GM18520 (cell line): ENCODE results near the gene LIN9.

Source experiments
- ATAC-seq: cut with Tn5 transposase; IDR thresholded peaks from one replicate; pipeline ENCODE4 v1.9.1; 2021; ENCODE audit not compliant: unreplicated experiment

Gene LIN9

GRCh38 chr1:226320930-226321329 is 12.0 kb upstream of the LIN9 start:
- ATAC-seq: no peak

DNA sequence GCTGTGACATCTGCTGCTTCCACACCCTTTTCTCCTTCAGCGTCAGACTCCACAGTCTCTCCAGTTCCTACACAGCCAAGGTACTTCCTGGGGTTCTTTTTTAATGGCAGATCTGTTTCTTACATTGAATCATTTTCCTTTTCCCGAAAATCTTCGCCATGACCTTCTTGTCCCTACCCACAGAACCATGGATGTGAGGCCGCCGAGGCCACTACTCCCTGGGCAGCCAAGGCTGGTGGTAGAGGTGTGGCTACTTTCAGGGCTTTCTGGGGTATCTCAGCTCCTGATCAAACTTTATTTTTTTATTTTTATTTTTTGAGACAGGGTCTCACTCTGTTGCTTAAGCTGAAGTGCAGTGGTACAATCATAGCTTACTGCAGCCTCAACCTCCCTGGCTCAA is 9.5 kb upstream of the LIN9 start:
- no peak for ATAC-seq

DNA sequence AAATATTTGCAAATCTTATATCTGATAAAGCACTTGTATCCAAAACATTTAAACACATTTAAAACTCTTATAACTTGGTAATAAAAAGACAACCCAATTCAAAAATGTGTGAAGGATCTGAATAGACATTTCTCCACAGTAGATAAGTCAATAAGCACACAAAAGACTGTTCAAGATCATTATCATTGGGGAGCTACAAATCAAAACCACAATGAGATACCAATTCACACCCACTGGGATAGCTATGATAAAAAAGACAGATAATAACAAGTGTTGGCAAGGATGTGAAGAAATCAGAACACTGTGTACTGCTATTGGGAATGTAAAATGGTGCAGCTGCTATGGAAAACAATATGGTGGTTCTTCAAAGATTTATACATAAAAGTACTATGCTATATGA is 5.1 kb upstream of the LIN9 start:
- ATAC-seq: no peak

- no peak for ATAC-seq
Measured at GRCh38 chr1:226312065-226312464, 3.1 kb upstream of the LIN9 start.

GRCh38 chr1:226311376-226311775 is 2.4 kb upstream of the LIN9 start:
- no peak for ATAC-seq

DNA sequence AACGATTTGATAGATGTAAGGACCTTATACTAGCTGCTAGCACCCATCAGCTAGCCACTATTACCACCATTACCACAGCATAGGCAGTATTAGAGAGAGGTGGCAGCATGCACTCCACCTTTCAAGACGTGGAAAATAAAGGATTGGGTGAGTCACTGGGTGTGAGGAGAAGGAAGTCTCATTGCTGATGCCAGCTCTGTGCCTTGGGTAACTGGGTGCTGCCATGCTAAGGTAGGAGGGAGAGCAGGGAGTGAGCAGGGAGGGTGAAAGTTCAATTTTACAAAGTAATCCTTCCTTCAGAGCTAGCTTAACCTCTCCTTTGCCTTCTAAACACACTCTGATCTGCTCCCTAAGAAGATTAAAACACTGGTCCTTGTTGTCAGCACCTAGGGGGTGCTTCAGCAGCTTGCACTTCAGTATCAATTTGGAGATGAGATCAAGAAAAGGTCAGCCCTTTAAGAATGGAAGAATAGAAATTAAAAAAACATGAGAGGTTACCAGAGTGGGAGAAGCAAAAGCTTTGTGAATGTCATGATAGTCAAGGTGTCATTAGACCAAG is 1.8 kb upstream of the LIN9 start:
- ATAC-seq: no peak

GRCh38 chr1:226310245-226310540 is 1.2 kb upstream of the LIN9 start:
- ATAC-seq: no peak

DNA sequence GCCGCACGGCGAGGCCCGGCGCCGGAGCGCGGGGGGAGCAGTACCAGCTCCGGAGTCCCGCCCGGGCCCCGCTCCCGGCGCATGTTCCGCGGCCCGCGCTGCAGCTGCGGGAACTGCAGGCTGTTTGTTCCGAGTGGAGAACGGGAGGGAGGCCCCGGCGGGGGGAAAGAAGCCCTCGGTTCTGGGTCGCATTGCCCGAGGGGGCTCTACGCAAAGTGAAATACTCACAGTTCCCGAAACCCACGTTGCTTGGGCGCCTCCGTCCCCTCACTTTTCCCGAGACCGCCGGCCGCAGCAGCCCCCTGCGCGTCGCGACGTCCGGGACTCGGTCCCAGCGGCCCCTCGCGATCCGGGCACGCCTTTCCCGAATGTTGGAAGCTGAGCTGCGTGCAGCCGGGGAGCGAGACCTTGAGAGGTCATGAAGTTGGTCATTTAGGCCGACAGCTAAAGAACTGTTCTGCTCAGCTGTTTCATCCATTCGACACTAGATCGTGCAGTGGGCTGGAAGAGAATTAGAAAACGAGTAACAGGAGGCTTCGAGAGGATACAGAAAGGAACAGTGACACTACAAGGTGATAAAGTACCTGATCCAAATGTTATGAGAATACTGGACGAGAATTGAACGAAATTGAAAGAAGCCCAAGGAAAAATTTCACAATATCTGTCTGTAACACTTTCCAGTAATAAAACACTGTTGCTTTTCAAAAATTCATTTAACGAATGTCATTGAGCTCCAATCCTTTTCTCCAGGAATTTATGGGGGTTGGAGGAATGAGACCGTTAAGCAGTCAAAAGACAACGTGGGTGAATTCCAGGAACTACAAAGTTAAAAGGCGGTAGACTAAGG is 657 bp upstream of the LIN9 start:
- ATAC-seq: no peak

GRCh38 chr1:226308166-226308722 is 720 bp downstream of the LIN9 start:
- no peak for ATAC-seq

DNA sequence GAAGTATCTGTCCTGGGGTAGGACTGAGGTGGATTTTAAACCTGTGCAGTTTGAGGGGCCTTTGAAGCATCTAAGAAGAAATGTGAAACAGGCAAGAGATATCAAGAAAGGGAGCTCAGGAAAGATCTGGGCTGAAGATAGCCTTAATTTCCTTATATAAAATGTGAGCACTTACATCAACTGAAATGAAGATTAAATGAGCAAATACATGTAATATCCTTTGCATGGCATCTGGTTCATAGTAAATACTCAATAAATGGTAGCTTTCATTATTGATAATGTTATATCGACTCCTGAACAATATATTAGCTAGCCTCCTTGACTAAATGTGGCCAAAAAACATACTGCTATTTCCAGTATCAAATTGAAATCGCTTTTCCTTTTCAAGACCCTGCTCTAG is 2.5 kb downstream of the LIN9 start:
- no peak for ATAC-seq

- no peak for ATAC-seq
Measured at GRCh38 chr1:226305184-226305583, 3.8 kb downstream of the LIN9 start.

DNA sequence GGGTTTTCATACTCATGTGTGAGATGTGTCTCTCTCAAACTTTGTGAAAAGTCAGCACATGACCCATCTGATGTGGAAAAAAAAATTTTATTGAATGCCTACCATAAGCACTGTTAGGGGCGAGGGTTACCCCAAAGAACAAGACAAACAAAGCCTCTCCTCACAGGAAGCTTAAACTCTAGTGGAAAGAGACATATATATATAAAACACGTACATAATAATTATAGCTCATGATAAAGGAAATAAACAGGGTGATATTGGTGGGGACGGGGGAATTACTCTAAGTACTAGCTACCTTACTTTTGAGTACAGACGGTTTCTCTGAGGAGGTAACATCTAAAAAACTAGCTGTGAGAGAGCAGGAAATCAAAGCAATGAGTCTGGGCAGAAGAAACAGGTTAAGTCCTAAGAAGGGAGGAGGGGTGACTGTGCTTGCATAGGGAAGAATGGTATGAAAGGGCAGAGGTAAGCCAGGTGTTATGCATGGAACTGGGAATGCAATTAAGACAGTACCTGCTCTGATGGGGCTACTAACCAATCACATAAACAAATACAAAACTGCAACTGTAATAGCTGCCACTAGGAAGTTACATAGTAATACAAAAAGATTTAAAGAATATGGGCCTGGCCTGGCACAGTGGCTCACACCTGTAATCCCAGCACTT is 4.5 kb downstream of the LIN9 start:
- no peak for ATAC-seq

GRCh38 chr1:226302731-226303130 is 6.2 kb downstream of the LIN9 start:
- ATAC-seq: no peak

GRCh38 chr1:226296911-226297310 is 12.1 kb downstream of the LIN9 start:
- ATAC-seq: no peak

DNA sequence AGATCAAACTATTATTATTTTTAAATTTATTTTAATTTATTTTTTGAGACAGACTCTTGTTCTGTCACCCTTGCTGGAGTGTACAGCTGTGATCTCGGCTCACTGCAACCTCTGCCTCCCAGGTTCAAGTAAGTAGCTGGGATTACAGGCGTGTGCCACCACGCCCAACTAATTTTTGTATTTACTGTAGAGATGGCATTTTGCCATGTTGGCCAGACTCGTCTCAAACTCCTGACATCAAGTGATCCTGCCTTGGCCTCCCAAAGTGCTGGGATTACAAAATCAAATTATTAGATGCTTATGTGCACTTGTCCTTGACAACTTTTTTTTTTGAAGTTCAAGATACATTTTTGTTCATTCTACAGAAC is 15.4 kb downstream of the LIN9 start:
- no peak for ATAC-seq

GRCh38 chr1:226292874-226293552 is 16.0 kb downstream of the LIN9 start:
- ATAC-seq: no peak

DNA sequence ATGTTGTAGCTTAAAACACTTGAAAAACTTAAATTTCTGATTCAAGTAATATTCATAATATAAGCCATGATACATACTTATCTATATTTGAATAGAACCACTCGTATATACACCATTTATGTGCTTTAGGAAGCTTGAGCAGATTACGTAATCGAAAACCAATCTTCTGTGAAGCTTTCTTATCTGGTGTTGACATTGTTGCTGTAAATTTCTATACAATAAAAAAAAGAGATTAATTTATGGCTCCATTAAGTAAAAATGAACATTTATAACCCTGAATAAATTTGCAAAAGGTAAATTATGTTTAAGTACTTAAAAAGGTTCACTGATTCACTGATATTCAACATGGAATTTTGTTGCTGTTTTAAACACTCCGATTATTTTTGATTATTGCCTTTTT is 21.4 kb downstream of the LIN9 start:
- ATAC-seq: no peak

DNA sequence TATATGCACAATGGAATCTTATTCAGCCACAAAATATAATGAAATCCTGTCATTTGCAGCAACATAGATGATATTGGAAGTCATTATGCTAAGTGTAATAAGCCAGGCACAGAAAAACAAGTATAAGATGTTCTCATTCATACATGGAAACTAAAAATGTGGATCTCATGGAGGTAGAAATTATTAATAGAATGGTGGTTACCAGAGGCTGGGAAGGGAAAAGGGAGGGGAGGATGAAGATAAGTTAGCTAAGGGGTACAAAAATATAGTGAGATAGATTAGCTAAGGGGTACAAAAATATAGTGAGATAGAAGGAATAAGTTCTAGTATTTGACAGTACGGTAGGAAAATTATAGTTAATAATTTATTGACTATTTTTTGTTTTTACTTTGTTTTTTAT is 27.9 kb downstream of the LIN9 start:
- no peak for ATAC-seq

DNA sequence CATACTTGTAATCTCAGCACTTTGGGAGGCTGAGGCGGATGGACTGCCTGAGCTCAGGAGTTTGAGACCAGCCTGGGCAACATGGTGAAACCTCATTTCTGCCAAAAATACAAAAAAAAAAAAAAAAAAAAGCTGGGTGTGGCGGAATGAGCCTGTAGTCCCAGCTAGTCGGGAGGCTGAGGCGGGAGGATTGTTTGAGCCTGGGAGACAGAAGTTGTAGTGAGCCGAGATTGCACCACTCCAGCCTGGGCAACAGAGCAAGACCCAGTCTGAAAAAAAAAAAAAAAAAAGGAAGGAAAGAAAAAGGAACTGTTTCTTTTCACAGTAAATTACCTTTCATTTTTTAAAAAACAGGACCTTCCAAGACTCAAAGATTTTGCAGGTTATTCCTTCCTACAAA is 29.5 kb downstream of the LIN9 start:
- ATAC-seq: no peak

GRCh38 chr1:226277897-226278296 is 31.1 kb downstream of the LIN9 start:
- no peak for ATAC-seq

DNA sequence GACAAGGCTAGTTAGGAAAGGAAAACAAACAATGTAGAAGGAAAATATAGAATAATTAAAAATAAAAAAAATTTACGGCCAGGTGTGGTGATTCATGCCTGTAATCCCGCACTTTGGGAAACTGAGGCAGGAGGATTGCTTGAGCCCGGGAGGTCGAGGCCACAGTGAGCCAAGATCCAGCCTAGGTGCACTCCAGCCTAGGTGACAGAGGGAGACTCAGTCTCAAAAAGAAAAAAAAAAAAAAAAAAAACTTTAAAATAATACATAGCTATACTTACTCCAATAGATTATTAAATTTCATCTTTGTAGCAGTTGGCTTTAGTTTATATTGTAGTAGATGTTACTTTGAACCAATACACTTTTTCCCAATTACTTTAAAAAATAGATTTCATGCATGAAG is 32.0 kb downstream of the LIN9 start:
- no peak for ATAC-seq
